HEK293 (cell line): ENCODE results near the gene CRY2.

ENCODE experiments used
- CTCF ChIP-seq: fragments of 450-650 bp; formaldehyde crosslinking; IDR thresholded peaks from 2 replicates; pipeline ENCODE4 v1.5.1; 2016; ENCODE audit warnings: missing biosample characterization, missing genetic modification characterization
- ZEB2 ChIP-seq: fragments of 450-650 bp; formaldehyde crosslinking; IDR thresholded peaks from 2 replicates; pipeline ENCODE4 v1.5.1; 2016; ENCODE audit warnings: missing biosample characterization, missing genetic modification characterization
- ZNF140 ChIP-seq: fragments of 450-650 bp; formaldehyde crosslinking; IDR thresholded peaks from 2 replicates; pipeline ENCODE4 v1.5.1; 2016; ENCODE audit warnings: missing biosample characterization, missing genetic modification characterization
- ZNF530 ChIP-seq: fragments of 450-650 bp; formaldehyde crosslinking; IDR thresholded peaks from 2 replicates; pipeline ENCODE4 v1.5.1; 2016; ENCODE audit warnings: low read depth, missing biosample characterization, missing genetic modification characterization
- ZNF658 ChIP-seq: fragments of 450-650 bp; formaldehyde crosslinking; IDR thresholded peaks from 2 replicates; pipeline ENCODE4; 2016; ENCODE audit warnings: missing biosample characterization, missing genetic modification characterization
- ZNF837 ChIP-seq: fragments of 450-650 bp; formaldehyde crosslinking; IDR thresholded peaks from 2 replicates; pipeline ENCODE4 v1.5.1; 2016; ENCODE audit warnings: missing biosample characterization, missing genetic modification characterization
- TF ChIP-seq, protein P1 (sequence below): fragments of 450-650 bp; formaldehyde crosslinking; IDR thresholded peaks from 2 replicates; pipeline ENCODE4 v1.5.1; 2016; ENCODE audit warnings: missing biosample characterization, missing genetic modification characterization
- TF ChIP-seq, protein P2 (sequence below): fragments of 450-650 bp; formaldehyde crosslinking; IDR thresholded peaks from 2 replicates; pipeline ENCODE4; 2016; ENCODE audit warnings: missing biosample characterization, missing genetic modification characterization

GRCh38 chr11:45929486-45930030 is 82.3 kb downstream of the CRY2 start:
- TF ChIP-seq, protein P1, sequence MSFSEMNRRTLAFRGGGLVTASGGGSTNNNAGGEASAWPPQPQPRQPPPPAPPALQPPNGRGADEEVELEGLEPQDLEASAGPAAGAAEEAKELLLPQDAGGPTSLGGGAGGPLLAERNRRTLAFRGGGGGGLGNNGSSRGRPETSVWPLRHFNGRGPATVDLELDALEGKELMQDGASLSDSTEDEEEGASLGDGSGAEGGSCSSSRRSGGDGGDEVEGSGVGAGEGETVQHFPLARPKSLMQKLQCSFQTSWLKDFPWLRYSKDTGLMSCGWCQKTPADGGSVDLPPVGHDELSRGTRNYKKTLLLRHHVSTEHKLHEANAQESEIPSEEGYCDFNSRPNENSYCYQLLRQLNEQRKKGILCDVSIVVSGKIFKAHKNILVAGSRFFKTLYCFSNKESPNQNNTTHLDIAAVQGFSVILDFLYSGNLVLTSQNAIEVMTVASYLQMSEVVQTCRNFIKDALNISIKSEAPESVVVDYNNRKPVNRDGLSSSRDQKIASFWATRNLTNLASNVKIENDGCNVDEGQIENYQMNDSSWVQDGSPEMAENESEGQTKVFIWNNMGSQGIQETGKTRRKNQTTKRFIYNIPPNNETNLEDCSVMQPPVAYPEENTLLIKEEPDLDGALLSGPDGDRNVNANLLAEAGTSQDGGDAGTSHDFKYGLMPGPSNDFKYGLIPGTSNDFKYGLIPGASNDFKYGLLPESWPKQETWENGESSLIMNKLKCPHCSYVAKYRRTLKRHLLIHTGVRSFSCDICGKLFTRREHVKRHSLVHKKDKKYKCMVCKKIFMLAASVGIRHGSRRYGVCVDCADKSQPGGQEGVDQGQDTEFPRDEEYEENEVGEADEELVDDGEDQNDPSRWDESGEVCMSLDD = no peak
- no peak for TF ChIP-seq ZNF530
- TF ChIP-seq ZEB2 = no peak
- TF ChIP-seq CTCF (tag by site-specific recombination) = no peak
- TF ChIP-seq ZNF140 (tag by site-specific recombination) = no peak
- no peak for TF ChIP-seq ZNF658 (tag by site-specific recombination)
- TF ChIP-seq ZNF837 (tag by site-specific recombination) = no peak
- TF ChIP-seq, protein P2, sequence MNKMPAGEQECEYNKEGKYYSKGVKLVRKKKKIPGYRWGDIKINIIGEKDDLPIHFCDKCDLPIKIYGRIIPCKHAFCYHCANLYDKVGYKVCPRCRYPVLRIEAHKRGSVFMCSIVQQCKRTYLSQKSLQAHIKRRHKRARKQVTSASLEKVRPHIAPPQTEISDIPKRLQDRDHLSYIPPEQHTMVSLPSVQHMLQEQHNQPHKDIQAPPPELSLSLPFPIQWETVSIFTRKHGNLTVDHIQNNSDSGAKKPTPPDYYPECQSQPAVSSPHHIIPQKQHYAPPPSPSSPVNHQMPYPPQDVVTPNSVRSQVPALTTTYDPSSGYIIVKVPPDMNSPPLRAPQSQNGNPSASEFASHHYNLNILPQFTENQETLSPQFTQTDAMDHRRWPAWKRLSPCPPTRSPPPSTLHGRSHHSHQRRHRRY (tag by site-specific recombination) = no peak
